Activated T-cell treated with anti-CD3 and anti-CD28 coated beads, Interleukin-2, amount 50 U/mL, for 48 hours (primary cell): ENCODE results near the gene CKLF.

ENCODE experiments used
- DNase-seq, 2 experiments: peaks; one replicate each; pipeline ENCODE4 v3.0.0-alpha.2; 2020

Gene CKLF

GRCh38 chr16:66519482-66520373 lies 32.6 kb upstream of the CKLF start:
- no peak for DNase-seq

- peak in 1 of 2 experiments; percentile 46 for DNase-seq
Measured at GRCh38 chr16:66520406-66521170, 31.8 kb upstream of the CKLF start.

DNA sequence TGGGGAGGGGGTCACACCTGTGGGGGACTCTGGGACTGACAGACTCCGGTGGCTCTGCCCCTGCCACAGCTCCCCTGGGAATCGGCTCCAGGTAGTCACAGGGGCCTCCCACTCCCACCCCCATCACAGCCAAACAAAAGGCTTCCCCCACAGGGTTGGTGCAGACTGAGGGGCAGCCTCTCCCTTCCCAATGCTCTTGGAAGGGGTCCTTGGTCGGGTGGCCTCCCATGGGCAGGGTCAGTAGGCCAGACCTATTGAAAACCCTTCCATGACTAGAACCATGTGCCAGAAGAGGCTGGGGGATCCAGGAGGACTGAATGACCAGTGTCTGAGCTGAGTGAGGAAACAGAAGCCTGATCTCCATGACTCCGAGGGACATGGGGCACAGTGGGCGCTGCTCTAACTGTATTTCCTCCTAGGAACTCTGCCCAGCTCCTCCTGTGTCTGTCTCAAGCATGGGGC lies 31.1 kb upstream of the CKLF start:
- DNase-seq = peak in 1 of 2 experiments; percentile 28

DNA sequence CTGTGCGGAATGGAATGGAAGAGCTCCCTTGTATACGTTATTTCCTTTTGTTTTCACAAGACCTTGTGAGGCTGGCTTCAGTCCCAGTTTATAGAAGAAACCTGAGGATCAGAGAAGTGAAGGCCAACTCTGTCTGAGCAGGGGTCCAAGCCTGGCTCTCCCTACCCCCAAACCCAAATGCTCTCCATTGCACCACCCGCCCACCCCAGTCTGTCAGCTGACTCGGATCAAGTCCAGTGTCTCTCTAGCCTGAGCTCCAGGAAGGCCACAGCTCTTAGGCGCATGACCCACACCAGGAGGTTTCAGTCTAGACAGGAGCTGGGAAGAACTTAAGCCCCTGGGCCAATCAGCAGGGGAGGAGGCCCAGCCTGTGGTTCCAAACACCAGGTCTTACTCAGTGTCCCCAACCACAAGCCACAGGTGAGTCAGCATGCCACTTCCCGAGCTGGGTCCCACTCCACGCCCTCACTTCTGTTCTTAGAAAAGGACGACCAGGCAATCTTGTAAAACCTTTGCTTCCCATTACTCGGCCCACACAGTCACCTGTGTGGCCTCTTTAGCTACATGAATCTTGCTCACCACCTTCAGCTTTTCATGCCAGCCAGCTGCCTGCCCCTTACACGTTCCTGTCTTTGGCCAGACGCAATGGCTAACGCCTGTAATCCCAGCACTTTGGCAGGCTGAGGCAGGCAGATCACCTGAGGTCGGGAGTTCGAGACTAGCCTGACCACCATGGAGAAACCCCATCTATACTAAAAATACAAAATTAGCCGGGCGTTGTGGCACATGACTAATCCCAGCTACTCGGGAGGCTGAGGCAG lies 30.2 kb upstream of the CKLF start:
- DNase-seq = peak; percentile 97 to 98

- no peak for DNase-seq
Measured at GRCh38 chr16:66522816-66523590, 29.4 kb upstream of the CKLF start.

- DNase-seq = peak; percentile 44 to 46
Measured at GRCh38 chr16:66523861-66524354, 28.5 kb upstream of the CKLF start.

GRCh38 chr16:66524601-66525164 lies 27.7 kb upstream of the CKLF start:
- peak; percentile 50 to 54 for DNase-seq

DNA sequence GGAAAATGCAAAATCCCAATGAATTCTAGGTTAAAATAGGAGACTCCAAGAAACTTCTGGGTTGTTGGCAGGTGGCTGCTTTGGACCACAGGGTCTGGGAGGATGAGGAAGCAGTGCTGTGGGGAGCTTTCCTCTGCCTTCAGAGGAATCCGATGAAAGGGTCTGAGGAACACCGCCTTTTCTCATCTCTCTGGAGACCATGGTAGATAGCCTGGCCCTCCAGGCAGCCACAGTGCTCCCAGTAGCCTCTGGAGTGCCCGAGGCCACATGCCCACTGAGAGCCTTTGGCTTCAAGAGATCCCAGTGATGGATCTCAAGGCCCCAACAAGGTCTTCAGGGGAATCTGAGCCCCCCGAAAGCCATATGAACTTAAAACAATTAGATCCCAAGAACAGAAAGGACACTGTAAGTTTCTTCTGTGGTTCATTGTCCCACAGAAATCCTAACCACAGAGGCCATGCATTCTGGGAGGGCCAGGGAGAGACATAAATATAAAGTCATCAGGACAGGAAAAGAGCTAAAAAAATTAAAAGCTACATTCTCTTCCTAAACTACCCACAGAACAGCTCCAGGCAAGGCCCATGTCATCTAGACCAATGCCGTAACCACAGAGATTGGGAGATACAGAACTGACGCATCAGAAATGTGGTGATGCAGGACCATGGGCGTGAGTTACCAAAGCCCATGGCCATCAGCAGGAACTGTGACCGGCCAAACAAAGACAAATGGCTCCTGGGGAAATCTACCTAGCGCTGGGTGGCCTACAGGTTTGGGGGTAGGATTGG lies 26.8 kb upstream of the CKLF start:
- no peak for DNase-seq

DNA sequence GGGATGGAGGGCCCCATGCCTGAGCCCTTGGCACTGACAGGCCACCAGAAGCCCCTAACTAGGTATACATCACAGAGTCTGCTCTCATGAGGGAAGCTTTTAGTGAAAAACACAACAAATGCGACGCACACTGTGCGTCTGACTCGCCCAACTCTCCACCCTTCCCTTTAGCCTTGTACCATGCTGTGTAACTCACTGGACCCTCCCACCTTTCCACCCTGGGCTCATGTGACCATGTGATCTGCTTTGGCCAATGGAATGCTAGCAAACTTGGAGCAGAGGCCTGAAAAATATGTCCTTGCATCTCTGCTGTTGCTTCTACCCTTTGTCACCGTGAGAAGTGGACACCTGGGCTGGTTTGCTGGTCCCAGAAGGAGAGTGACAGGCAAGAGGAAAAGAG lies 24.1 kb upstream of the CKLF start:
- no peak for DNase-seq

- DNase-seq = no peak
Measured at GRCh38 chr16:66529475-66529874, 22.9 kb upstream of the CKLF start.

DNA sequence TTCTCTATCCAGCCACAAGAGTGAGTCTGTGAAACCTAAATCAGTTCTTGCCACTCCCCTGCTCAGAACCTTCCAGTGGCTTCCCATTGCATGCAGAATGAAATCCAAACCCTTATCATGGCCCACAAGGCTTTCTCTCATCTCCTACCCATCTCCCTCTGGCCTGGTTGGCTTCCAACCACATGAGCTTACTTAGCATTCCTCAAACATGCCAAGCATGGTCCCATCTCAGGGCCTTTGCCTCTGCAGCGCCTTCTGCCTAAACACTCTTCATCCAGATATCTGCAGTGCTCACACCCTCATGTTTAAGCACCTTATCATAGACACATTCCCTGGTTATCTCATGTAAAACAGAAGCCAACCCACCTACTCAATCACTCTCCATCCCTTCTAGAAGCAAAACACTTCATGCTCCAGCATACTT lies 18.0 kb upstream of the CKLF start:
- DNase-seq = no peak

DNA sequence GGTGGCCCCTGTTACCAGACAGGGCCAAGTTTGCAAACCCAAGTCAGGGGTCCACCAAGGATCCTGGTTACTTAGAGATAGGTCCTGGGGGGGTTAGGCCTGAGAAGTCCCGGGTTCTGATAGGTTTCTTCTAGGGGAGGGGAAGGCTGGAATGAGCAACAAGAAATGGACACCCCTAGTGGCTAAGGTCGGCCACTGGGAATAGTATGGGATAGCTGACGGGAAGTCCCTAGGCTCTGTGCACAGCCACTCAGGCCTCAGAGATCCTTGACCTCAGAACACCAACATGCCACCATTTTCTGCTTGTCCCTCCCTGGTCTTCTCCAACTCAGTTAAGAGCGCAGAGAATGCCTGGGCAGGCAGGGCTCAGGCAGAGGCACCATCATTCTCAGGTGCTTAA lies 15.9 kb upstream of the CKLF start:
- DNase-seq = peak in 1 of 2 experiments; percentile 10

DNA sequence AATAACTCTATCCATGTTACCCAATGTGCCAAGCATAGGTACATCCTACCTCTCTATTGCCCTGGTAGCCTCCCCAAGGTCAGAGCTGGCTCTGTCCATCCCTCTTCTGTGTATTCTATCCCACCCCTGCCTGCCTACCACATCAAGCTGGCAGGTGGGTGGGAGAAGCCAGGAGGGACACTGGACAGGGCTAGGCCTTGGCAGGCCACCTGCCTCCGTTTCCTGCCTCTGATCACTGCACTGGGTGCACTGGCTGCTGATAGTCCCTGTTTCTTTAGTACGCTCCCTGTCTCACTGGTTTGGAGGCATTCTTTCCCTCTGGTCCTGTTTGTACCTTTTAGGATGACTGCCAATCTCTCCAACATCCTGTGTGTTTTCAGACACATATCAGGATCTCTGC lies 15.1 kb upstream of the CKLF start:
- no peak for DNase-seq

DNA sequence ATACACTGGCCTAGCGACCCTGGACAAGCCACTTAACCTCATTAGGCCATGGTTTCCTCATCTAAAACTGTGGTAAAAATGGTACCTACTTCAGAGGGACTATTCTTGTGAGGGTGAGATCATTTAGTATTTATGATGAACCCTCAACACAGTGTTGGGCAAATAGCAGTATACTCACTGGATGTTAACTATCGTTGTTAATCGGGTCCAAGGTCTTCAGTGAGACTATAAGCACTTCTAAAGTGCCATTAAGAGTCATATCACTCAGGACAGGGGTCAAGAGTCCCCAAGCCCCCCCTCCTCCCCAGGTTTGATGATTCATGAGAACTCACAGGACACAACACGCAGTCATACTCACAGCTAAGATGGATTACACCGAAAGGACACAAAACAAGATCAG lies 13.5 kb upstream of the CKLF start:
- DNase-seq = no peak

DNA sequence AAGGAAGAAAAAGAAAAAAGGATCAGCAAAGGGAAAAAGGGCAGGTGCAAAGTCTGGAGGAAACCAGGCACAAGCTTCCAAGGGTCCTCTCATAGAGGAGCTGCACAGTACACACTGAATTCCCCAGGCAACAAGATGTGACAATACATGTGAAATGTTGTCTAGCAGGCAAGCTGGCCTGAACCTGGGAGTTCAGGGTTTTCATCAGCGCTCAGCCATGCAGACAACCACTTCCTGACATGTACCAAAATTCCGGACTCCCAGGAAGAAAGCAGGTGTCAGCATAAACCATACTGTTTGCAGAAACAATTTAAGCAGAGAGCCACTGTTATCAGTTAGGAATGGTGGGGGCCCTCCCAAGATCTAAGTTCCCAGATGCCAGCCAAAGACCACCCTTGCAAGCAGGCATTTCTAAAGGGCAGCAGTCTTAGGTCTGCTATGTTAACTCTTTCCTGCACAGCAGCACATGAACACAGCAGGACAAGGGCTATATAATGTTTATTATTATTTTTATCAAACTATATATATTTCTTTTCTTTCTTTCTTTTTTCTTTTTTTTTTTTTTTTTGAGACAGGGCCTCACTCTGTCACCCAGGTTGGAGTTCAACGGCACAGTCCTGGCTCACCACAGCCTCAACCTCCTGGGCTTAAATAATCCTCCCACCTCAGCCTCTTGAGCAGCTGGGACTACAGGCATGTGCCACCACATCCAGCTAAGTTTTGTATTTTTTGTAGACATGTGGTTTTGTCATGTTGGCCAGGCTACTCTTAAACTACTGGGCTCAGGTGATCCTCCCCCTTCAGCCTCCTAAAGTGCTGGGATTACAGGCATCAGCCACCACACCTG lies 12.5 kb upstream of the CKLF start:
- no peak for DNase-seq

- no peak for DNase-seq
Measured at GRCh38 chr16:66541388-66542355, 10.7 kb upstream of the CKLF start.

DNA sequence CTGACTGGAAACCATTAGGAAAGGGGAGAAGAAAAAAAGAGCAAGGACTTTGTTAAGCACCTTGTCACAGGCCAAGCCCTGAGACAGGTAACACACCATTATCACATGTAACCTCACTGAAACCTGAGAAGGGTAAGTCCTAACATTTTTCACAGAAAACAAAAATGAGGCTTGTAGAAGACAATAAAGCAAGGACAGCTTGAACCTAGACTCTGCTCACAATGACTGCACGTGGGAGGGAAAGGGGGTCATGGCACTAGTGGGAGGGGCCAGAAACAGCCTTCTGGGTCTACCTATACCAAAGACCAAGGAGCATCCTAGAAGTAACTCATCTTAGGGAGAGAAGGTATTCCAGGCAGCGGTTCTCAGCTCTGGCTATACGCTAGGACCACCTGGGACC lies 10.0 kb upstream of the CKLF start:
- peak in 1 of 2 experiments; percentile 10 for DNase-seq

GRCh38 chr16:66543541-66543940 lies 8.8 kb upstream of the CKLF start:
- DNase-seq = no peak
